GM19324 (cell line): Measurements from ENCODE around the gene PHYKPL.

ENCODE experiments used
- ATAC-seq: cut with Tn5 transposase; IDR thresholded peaks from one replicate; pipeline ENCODE4 v1.9.1; 2021; ENCODE audit warnings: mild to moderate bottlenecking, moderate library complexity; ENCODE audit not compliant: unreplicated experiment, low FRiP score

The PHYKPL gene

DNA sequence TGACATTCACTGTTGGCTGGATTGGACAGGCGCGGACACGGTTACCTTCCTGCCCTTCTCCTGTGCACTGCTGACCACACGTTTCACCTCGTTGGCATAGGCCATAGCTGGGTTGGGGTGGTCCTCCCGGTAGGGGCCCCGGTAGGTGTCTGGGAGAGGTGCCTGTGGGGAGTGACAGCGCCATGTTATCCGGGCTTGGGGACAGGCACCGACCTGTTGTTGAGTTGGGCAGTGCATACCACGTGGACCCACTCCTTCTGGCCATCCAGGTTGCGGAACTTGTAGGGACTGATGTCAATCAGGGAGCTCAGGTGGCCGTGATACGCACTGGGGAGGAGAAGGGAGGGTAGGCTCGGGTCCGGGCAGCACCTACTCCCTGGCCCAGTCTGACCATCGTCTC, 8.2 kb downstream of the PHYKPL start:
- no peak for ATAC-seq

DNA sequence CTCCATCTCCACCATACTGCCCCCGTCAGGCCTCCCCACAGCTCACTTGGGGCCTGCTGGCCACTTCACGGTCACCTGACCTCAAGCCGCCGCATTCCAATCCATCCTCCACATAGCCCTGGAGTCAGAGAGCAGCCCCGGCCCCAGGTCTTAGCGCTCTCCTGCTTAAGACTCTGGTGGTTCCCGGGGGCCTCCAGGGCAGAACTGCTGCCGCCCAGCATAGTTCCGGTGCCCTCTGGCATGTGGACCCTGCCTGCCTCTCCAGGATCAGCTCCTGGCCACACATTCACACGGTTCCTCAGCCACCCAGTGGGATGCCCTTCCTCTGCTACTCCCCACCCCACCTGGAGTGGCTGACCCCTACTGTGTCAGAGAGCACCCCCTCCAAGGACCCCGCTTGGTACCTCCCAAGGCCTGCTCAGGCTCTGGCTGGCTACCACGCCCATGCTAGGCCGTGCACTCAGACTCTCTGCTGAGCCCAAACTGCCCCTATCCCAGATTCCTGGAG, 8.7 kb downstream of the PHYKPL start:
- no peak for ATAC-seq

DNA sequence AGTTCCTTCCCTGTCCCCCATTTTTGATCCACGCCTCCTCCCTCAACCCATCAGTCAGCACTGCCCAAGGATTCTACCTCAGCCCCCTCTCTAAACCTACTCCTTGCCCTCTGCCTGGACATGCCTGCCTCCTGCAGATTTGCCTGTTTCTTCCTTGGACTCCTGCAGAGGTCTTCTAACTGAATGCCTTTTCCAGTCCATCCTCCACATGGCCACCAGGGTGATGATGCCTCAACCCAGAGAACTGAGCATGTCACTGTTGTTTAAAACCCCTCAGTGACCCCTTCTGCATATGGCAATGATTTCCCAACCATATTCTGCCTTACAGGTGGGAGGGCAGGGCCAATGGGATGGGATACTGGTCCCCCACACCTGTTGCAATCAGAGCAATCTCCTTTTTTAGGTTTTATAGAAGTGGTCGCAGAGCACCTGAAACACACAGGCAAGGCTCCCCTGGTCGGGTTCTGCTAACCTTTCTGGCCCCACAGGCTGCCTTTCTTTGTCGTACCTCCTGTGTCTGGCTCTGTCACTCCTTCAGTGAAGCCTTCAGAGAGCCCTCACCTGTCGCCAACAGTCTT, 9.3 kb downstream of the PHYKPL start:
- ATAC-seq, result no peak

- no peak for ATAC-seq
Observed at GRCh38 chr5:178222292-178222691, 10.3 kb downstream of the PHYKPL start.

DNA sequence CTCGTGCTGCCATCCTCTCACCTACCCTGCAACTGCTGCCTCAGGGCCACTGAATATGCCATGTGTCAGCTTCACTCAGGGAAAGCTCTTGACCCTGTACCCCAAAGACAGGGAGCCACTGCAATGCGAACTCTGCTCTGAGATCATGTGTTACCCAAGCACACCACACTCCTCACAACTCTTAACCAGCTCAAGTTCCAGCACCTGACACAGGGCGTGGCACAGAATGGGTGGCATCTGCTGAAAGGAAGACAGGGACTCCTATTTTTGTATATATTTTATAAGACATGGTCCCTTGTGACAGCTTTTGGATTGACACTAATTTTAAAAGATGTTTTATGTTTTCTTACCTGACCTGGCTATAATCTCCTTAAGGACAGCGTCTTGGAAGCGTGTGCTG, 10.7 kb downstream of the PHYKPL start:
- ATAC-seq, result no peak

DNA sequence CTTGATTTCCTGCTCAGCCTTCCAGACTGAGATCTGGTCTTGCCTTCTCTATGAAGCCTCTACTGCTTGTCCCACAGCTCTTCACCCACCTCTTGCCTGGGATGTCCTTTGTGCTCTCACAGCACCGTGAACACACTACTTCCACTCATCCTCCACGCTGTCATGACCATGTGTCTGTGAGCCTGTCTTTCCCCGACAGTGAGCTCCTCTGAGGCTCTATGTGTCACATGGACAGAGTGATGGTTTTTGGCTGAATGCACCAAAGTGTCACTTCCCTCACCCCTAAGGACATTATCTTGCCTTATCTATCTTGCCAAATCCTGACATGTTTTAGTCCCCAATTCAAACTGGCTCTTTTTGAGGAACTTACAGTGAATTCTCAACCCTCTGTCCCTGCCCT, 11.3 kb downstream of the PHYKPL start:
- no peak for ATAC-seq

- ATAC-seq, result no peak
Observed at GRCh38 chr5:178218827-178219226, 13.8 kb downstream of the PHYKPL start.

- no peak for ATAC-seq
Observed at GRCh38 chr5:178218237-178218776, 14.3 kb downstream of the PHYKPL start.

GRCh38 chr5:178216779-178217178, 15.8 kb downstream of the PHYKPL start:
- ATAC-seq, result no peak

GRCh38 chr5:178216088-178216534, 16.5 kb downstream of the PHYKPL start:
- ATAC-seq, result no peak

DNA sequence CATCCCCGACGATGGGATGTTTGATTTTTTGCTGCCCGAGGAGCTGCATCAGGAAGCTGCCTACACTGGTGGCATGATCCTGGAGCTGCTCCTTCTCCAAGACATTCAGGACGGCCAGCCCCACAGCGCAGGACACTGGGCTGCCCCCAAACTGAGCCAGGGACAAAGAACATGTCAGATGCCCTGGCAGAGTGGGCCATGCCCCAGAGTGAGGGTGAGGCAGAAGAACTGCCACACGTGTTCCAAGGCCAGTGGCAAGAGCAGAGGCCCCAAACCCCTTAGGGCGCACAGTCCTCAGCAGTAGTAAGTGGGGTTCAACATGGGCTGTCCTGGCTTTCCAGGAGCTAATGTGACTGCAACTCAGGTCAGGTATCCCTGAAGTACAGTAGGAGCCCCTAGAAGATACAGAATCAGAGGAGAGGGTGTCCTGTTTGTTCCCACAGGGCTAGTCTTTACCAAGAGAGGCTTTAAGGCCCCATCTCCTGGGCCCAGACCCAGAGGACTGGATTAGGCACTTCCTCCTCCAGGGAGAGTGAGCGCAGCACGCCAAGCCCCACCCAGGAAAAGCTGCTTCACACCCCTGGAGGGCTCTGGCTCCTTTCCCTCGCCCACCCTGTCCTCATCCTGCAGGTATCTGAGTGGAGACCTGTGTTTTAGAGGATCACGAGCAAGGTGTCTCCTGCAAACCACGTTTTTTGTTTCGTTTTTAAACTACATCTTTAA, 17.2 kb downstream of the PHYKPL start:
- no peak for ATAC-seq

GRCh38 chr5:178214160-178214803, 18.3 kb downstream of the PHYKPL start:
- no peak for ATAC-seq

DNA sequence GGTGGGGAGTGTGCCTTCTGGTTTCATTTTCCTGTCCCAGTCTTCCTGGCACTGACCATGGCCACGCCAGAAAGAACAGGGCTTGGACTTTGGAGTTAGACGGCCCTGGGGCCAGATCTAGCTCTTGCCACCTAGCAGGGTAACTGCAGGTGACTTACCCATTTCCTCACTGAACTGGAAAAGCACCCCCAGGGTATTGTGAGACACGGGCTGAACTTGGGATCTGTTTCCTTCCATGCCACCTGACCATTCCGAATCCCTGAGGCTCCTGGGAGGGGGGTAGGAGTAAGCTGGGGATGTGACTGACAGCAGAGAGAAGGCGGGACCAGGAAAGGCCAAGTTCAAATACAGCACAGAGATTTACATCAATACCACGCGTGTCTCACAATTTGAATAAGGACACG, 18.9 kb downstream of the PHYKPL start:
- ATAC-seq, result no peak

GRCh38 chr5:178213003-178213461, 19.6 kb downstream of the PHYKPL start:
- ATAC-seq, result no peak

- ATAC-seq, result no peak
Observed at GRCh38 chr5:178212241-178213002, 20.2 kb downstream of the PHYKPL start.

- no peak for ATAC-seq
Observed at GRCh38 chr5:178211095-178212048, 21.2 kb downstream of the PHYKPL start.

- no peak for ATAC-seq
Observed at GRCh38 chr5:178210686-178211085, 21.9 kb downstream of the PHYKPL start.

DNA sequence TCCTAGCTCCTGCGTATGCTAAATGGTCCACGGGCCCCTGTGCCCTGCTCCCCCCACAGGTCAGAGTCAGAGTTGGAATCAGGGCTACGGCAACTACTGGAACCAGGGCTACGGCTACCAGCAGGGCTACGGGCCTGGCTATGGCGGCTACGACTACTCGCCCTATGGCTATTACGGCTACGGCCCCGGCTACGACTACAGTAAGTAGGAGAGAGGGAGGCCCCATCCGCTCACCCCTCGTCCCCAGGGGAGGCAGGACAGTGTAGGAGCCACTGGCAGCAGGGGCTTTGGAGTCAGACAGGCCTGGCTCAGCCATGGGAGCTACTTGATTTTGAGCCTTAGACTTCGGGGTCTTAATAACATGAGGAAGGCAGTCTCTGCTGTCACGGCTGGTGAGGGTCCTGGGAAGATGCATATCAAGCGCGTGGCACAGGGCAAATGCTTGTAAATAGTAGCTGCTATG, 22.5 kb downstream of the PHYKPL start:
- ATAC-seq, result no peak

- ATAC-seq, result no peak
Observed at GRCh38 chr5:178209334-178210072, 23.1 kb downstream of the PHYKPL start.
